H9 (cell line): ENCODE data around the gene KCNG3. TPM values are rescaled to one million over a fixed set of nuclear protein-coding genes. Genes with fewer than 3 reads are reported as not detected.

ENCODE experiments used
- DNase-seq: peaks from one replicate; pipeline ENCODE4 v3.0.0-alpha.2; 2017
- H2AFZ ChIP-seq: one replicate; pipeline ENCODE4 v1.6.1; 2013; ENCODE audit warnings: mild to moderate bottlenecking, low read length, control low read depth, moderate library complexity
- H2AK5ac ChIP-seq: 2 replicates; pipeline ENCODE4 v1.6.1; 2013; ENCODE audit warnings: low read length, control low read depth, mixed read lengths; ENCODE audit not compliant: insufficient read length
- H2BK120ac ChIP-seq: one replicate; pipeline ENCODE4 v1.6.1; 2013; ENCODE audit warnings: low read depth, mild to moderate bottlenecking, low read length, control low read depth, inconsistent platforms; ENCODE audit not compliant: poor library complexity, severe bottlenecking
- H2BK12ac ChIP-seq: 2 replicates; pipeline ENCODE4 v1.6.1; 2013; ENCODE audit warnings: low read length, control low read depth, mixed read lengths, low read depth; ENCODE audit not compliant: insufficient read length
- H2BK15ac ChIP-seq: 2 replicates; pipeline ENCODE4 v1.6.1; 2013; ENCODE audit warnings: low read depth, low read length, control low read depth
- H2BK20ac ChIP-seq: one replicate; pipeline ENCODE4 v1.6.1; 2013; ENCODE audit warnings: low read depth, mild to moderate bottlenecking, low read length, control low read depth, inconsistent platforms; ENCODE audit not compliant: poor library complexity, severe bottlenecking
- H2BK5ac ChIP-seq: 2 replicates; pipeline ENCODE4 v1.6.1; 2013; ENCODE audit warnings: low read length, control low read depth, mixed read lengths; ENCODE audit not compliant: insufficient read length
- H3K14ac ChIP-seq: 2 replicates; pipeline ENCODE4 v1.6.1; 2013; ENCODE audit warnings: low read length, control low read depth; ENCODE audit not compliant: insufficient read depth
- H3K18ac ChIP-seq: 2 replicates; pipeline ENCODE4 v1.6.1; 2013; ENCODE audit warnings: low read depth, mild to moderate bottlenecking, mixed read lengths, low read length, control low read depth; ENCODE audit not compliant: insufficient read length
- H3K23ac ChIP-seq: 2 replicates; pipeline ENCODE4 v1.6.1; 2013; ENCODE audit warnings: low read length, control low read depth, mixed read lengths, low read depth; ENCODE audit not compliant: insufficient read length
- H3K23me2 ChIP-seq: 2 replicates; pipeline ENCODE4 v1.6.1; 2013; ENCODE audit warnings: low read depth, mild to moderate bottlenecking, mixed read lengths, low read length, control low read depth; ENCODE audit not compliant: insufficient read length, poor library complexity, severe bottlenecking
- H3K27ac ChIP-seq: 2 replicates; pipeline ENCODE4 v1.5.1; 2013; ENCODE audit warnings: low read length, control low read depth, mixed read lengths, low read depth; ENCODE audit not compliant: insufficient read length
- H3K27me3 ChIP-seq: 2 replicates; pipeline ENCODE4 v1.6.1; 2013; ENCODE audit warnings: low read length, control low read depth, inconsistent platforms; ENCODE audit not compliant: insufficient read depth
- H3K4ac ChIP-seq: 2 replicates; pipeline ENCODE4 v1.6.1; 2013; ENCODE audit warnings: low read depth, mild to moderate bottlenecking, control low read depth, inconsistent platforms, low read length, moderate library complexity
- H3K4me1 ChIP-seq: 2 replicates; pipeline ENCODE4 v1.6.1; 2013; ENCODE audit warnings: low read length, control low read depth, inconsistent platforms; ENCODE audit not compliant: insufficient read depth
- H3K4me2 ChIP-seq: 2 replicates; pipeline ENCODE4 v1.6.1; 2013; ENCODE audit warnings: low read length, control low read depth, mixed read lengths; ENCODE audit not compliant: insufficient read length, insufficient read depth
- H3K56ac ChIP-seq: 2 replicates; pipeline ENCODE4 v1.6.1; 2013; ENCODE audit warnings: low read depth, mild to moderate bottlenecking, mixed read lengths, low read length, control low read depth; ENCODE audit not compliant: insufficient read length
- H3K79me1 ChIP-seq: 2 replicates; pipeline ENCODE4 v1.6.1; 2013; ENCODE audit warnings: low read depth, mild to moderate bottlenecking, moderate library complexity, low read length, control low read depth, inconsistent platforms; ENCODE audit not compliant: insufficient read depth, poor library complexity, severe bottlenecking
- H3K79me2 ChIP-seq: 2 replicates; pipeline ENCODE4 v1.6.1; 2013; ENCODE audit warnings: low read length, control low read depth, inconsistent platforms; ENCODE audit not compliant: insufficient read depth
- H3K9ac ChIP-seq: 2 replicates; pipeline ENCODE4 v1.6.1; 2013; ENCODE audit warnings: low read length, control low read depth, mixed read lengths; ENCODE audit not compliant: insufficient read length; ENCODE audit errors: extremely low read depth
- H3K9me3 ChIP-seq: one replicate; pipeline ENCODE4 v1.6.1; 2013; ENCODE audit warnings: low read depth, low read length, inconsistent platforms; ENCODE audit not compliant: control insufficient read depth
- H3T11ph ChIP-seq: one replicate; pipeline ENCODE4 v1.6.1; 2013; ENCODE audit warnings: mild to moderate bottlenecking, low read length, control low read depth, inconsistent platforms
- H4K20me1 ChIP-seq: one replicate; pipeline ENCODE4 v1.6.1; 2013; ENCODE audit not compliant: control insufficient read depth, insufficient read length, insufficient read depth
- H4K5ac ChIP-seq: 2 replicates; pipeline ENCODE4 v1.6.1; 2013; ENCODE audit warnings: low read depth, mild to moderate bottlenecking, mixed read lengths, low read length, control low read depth; ENCODE audit not compliant: insufficient read length
- H4K8ac ChIP-seq: replicated peaks from 2 replicates; pipeline ENCODE4 v1.6.1; 2013; ENCODE audit warnings: low read length, control low read depth, mixed read lengths, low read depth; ENCODE audit not compliant: insufficient read length
- H4K91ac ChIP-seq: 2 replicates; pipeline ENCODE4 v1.6.1; 2013; ENCODE audit warnings: low read depth, mild to moderate bottlenecking, moderate library complexity, mixed read lengths, low read length, control low read depth; ENCODE audit not compliant: insufficient read length
- H3K27ac Mint-ChIP-seq, 3 experiments: 2 replicates in 2 of 3; 3 replicates in 1 of 3; pipeline ENCODE4 v1.8.0; 2020 to 2021; ENCODE audit warnings: mixed read lengths in 3 of 3, mild to moderate bottlenecking in 1 of 3, moderate library complexity in 1 of 3
- H3K27me3 Mint-ChIP-seq: 2 replicates; pipeline ENCODE4 v1.8.0; 2021; ENCODE audit warnings: low read depth, mild to moderate bottlenecking, moderate library complexity, mixed read lengths
- H3K36me3 Mint-ChIP-seq, 3 experiments: 2 replicates in 2 of 3; 3 replicates in 1 of 3; pipeline ENCODE4 v1.8.0; 2020 to 2021; ENCODE audit warnings: low read depth in 3 of 3, mixed read lengths in 3 of 3; ENCODE audit not compliant: insufficient read depth in 1 of 3
- H3K4me1 Mint-ChIP-seq, 2 experiments: 2 replicates each; pipeline ENCODE4 v1.8.0; 2020; ENCODE audit warnings: mixed read lengths in 2 of 2
- H3K4me3 Mint-ChIP-seq, 2 experiments: 2 replicates in 1 of 2; 3 replicates in 1 of 2; pipeline ENCODE4 v1.8.0; 2020 to 2021; ENCODE audit warnings: mild to moderate bottlenecking in 2 of 2, mixed read lengths in 2 of 2, moderate library complexity in 1 of 2
- H3K9me3 Mint-ChIP-seq, 2 experiments: 2 replicates in 1 of 2; 3 replicates in 1 of 2; pipeline ENCODE4 v1.8.0; 2020; ENCODE audit warnings: mild to moderate bottlenecking in 2 of 2, mixed read lengths in 2 of 2, moderate library complexity in 1 of 2
- CTCF ChIP-seq: fragments of 200-600 bp; sonication (generic); conservative IDR thresholded peaks from 3 replicates; pipeline ENCODE4 v1.8.0; 2021; ENCODE audit warnings: antibody characterized with exemption, mild to moderate bottlenecking
- WGBS: extraction: QIAGEN DNeasy Blood & Tissue Kit; methylation state at CpG from one replicate; pipeline ENCODE4 v1.1.7; 2013; ENCODE audit warnings: missing lambda C conversion rate, low lambda C conversion rate, mixed read lengths; ENCODE audit not compliant: insufficient read length; ENCODE audit errors: extremely low coverage; 5-methylcytosine and 5-hydroxymethylcytosine counted together
- total RNA-seq: library from RNA; stranded (reverse); gene quantifications from 2 replicates; pipeline ENCODE4 v1.2.1, GENCODE V29; 2021

Gene KCNG3
- total RNA-seq, 1 experiment from 2014 or later: 16.5 TPM

- no peaks in the 10 kb centered on the region for H3K9me3 Mint-ChIP-seq
- no peak overlapping the region for H3K9ac ChIP-seq
- no peak overlapping the region for H3K56ac ChIP-seq
- H4K8ac ChIP-seq: no peak overlapping the region
- H3K23ac ChIP-seq: no peak overlapping the region
- no peaks in the 10 kb centered on the region for H3K4me1 ChIP-seq
- H3K4ac ChIP-seq: no peak overlapping the region
- no peak overlapping the region for H4K91ac ChIP-seq
- H3K4me1 Mint-ChIP-seq: peaks cover 17 to 26% of the 10 kb centered on the region in 2 experiments
- no peaks in the 10 kb centered on the region for H4K20me1 ChIP-seq
- H3K27me3 Mint-ChIP-seq: no peaks in the 10 kb centered on the region
- no peaks in the 10 kb centered on the region for H3K79me2 ChIP-seq
- no peaks in the 10 kb centered on the region for H3K23me2 ChIP-seq
- H3T11ph ChIP-seq: no peak overlapping the region
- H3K18ac ChIP-seq: no peak overlapping the region
- H4K5ac ChIP-seq: no peak overlapping the region
- peaks cover 2 to 25% (median 12%) of the 10 kb centered on the region in 3 experiments; a peak in 6 of 7 replicates for H3K36me3 Mint-ChIP-seq
- no peaks in the 10 kb centered on the region for H3K9me3 ChIP-seq
- TF ChIP-seq CTCF: no peak
- peaks cover 3% of the 10 kb centered on the region for H3K79me1 ChIP-seq
- no peak overlapping the region for H3K14ac ChIP-seq
- DNase-seq: no peak
- H2BK120ac ChIP-seq: no peak overlapping the region
- peak overlapping the region in 2 of 3 experiments; percentile 44 to 68; a peak in 4 of 7 replicates for H3K27ac Mint-ChIP-seq
- H2BK20ac ChIP-seq: no peak overlapping the region
- H2AK5ac ChIP-seq: no peak overlapping the region
- no peak overlapping the region for H2BK5ac ChIP-seq
- WGBS: no CpG with 5 or more reads among the region's 2 CpGs
- no peak overlapping the region for H3K4me2 ChIP-seq
- no peaks in the 10 kb centered on the region for H3K27me3 ChIP-seq
- H2BK15ac ChIP-seq: no peak overlapping the region
- H2BK12ac ChIP-seq: no peak overlapping the region
- no peak overlapping the region for H3K27ac ChIP-seq
- H3K4me3 Mint-ChIP-seq: no peak overlapping the region
- H2AFZ ChIP-seq: no peak overlapping the region
These were observed 43.6 kb downstream of the KCNG3 start for GRCh38 chr2:42450136-42450535.
